Caki2 (cell line): Measurements from ENCODE around the gene UBE2E2. TPM values are rescaled to one million over a fixed set of nuclear protein-coding genes. Genes with fewer than 3 reads are reported as not detected.

Source experiments
- DNase-seq: peaks from one replicate; pipeline ENCODE4 v3.0.0-alpha.2; 2015; ENCODE audit warnings: low read depth
- in situ Hi-C: cut with HindIII; loops from 2 replicates; pipeline ENCODE4 v1.10.0; 2016; ENCODE audit warnings: low sequenced_read_pairs, low pct_unique_long_range_greater_than_20kb, mixed read lengths
- total RNA-seq: library from RNA; depleted of rRNA; stranded (reverse); fragments of >200 nt; shearing (Covaris generic); gene quantifications from 2 replicates; pipeline ENCODE4 v1.2.3, GENCODE V29; 2014; ENCODE audit warnings: low replicate concordance

UBE2E2 gene
- total RNA-seq, 1 experiment from 2014 or later, result 37.9 TPM

DNA sequence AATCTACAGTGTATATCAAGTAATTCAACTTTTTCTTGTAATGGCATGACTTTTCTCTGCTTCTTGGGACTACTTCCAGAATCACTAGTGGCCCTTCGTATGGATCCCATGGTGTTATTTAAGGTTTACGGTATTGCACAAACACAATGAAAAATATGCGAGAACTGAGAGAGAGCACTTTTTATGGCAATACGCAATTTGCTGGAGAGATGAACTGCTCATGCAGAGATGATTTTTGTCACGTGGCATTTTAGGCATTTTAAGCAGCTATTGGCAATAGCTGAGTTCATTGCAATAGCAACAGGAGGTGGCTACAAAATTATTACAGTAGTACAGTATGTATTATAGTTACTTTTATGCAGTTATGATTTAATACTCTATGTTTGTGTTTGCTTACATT is 294.0 kb downstream of the UBE2E2 start:
- in situ Hi-C loops, result no loop called here
- DNase-seq, result no peak

DNA sequence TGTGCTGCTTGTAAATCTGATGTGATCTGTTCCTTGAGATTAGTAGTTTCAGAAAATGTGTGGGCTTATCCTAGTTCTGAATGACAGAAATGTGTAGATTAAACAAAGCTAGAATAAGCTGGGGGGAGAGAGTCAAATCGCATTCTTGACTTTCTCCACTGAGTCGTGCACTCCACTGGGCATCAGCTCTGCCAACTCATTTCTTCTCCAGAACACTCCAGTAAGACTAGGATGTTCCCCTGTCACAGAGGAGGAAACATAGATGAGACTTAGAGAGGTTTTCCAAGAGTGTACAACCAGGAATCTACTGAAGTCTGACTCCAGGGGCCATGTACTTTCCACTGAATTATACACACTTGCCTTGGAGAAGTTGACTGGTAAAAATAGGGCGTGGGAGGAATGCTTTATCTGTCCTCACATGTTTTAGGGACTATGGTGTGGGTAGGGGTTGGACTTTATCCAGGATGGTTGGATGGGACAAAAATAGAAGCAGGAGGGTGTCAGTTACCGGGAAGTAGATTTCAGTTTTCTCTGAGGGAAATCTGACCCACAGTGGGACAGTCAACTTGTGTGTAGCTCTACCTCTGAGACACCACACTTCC is 298.2 kb downstream of the UBE2E2 start:
- no peak for DNase-seq
- in situ Hi-C loops, result no loop called here

GRCh38 chr3:23508464-23508863 is 305.3 kb downstream of the UBE2E2 start:
- DNase-seq, result no peak
- in situ Hi-C loops, result no loop called here

- no peak for DNase-seq
- in situ Hi-C loops, result no loop called here
These were observed 315.3 kb downstream of the UBE2E2 start for GRCh38 chr3:23518441-23518840.

DNA sequence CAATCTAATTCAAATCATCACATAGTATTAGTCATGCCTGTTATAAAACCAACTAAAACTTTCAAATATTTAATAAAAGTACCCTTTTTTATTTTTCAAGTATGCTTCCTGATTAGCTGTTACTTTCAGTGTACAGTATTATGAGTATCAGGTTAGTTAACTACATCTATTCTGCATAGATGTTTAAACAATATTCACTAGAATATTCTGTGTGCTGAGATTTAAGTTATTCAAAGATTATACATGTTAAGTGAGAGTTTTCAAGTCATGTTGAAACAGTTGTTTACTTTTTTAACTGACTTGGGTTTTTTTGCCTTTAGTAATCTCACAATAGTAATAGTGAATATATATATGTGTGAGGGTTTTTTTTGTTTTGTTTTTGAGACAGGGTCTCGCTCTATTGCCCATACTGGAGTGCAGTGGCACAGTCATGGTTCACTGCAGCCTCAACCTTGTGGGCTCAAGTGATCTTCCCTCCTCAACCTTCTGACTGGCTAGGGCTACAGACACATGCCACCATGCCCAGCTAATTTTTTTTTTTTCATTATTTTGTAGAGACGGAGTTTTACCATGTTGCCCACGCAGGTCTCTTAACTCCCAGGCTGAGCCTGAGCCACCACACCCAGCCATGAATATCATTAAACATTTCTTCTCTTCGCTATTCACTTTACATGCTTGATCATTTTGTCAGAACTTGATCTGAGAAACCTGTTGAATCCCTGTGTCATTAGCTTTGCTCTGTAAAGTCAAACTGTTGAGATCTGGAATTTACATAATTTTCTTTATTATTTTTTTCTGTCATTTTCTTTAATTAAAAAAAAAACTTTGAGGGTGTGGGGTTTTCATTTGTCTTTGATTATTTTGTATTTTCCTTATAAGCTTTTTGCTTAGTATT is 316.4 kb downstream of the UBE2E2 start:
- DNase-seq, result peak; percentile 37
- in situ Hi-C loops, result no loop called here

- DNase-seq, result no peak
- in situ Hi-C loops, result no loop called here
These were observed 324.2 kb downstream of the UBE2E2 start for GRCh38 chr3:23527326-23527725.

DNA sequence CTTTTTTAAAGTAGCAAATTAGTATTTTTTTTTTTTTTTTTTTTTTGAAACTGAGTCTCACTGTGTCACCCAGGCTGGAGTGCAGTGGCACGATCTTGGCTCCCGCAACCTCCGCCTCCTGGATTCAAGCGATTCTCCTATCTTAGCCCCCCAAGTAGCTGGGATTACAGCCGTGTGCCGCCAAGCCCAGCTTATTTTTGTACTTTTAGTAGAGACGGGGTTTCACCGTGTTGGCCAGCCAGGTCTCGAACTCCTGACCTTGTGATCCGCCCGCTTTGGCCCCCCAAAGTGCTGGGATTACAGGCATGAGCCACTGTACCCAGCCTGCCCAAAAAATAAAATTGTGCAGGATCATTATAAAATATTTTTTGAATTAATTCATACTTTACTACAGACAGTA is 330.5 kb downstream of the UBE2E2 start:
- DNase-seq, result no peak
- in situ Hi-C loops, result no loop called here

- in situ Hi-C loops, result no loop called here
- no peak for DNase-seq
These were observed 330.9 kb downstream of the UBE2E2 start for GRCh38 chr3:23533996-23534395.

DNA sequence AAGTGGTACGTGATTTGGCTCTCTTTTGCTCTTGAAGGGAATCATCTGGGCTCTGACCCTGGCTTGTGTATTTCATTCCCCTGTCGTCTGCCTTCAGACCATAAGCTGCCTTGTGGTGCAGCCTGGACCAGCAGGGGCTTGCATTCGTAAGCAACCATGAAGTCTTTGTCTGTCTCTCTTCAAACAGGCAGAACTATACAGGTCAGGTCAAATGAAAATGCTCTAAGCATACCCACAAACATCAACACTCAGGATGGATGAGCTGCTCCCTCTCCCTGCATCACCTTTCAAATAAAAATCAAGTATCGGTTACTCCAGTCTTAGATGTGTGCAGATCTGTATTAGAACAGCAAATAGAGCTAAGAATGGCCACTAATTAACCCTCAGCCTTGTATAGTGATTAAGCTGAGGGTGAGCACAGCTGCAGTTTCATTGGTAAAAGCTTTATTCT is 334.0 kb downstream of the UBE2E2 start:
- in situ Hi-C loops, result no loop called here
- DNase-seq, result no peak

- in situ Hi-C loops, result no loop called here
- no peak for DNase-seq
These were observed 336.1 kb downstream of the UBE2E2 start for GRCh38 chr3:23539185-23539584.

DNA sequence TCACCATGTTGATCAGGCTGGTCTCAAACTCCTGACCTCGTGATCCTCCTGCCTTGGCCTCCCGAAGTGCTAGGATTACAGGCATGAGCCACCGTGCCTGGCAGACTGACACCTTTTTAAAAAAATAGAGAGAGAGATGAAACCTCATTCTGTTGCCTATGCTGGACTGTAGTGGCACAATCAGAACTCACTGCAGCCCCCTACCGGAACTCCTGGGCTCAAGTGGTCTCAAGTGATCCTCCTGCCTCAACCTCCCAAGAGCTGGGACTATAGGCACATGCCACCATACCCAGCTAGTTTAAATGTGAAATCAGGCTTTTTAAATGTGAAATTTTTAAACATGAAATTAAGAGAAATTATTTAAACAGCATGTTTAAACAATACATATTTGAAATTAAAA is 337.5 kb downstream of the UBE2E2 start:
- no peak for DNase-seq
- in situ Hi-C loops, result no loop called here

DNA sequence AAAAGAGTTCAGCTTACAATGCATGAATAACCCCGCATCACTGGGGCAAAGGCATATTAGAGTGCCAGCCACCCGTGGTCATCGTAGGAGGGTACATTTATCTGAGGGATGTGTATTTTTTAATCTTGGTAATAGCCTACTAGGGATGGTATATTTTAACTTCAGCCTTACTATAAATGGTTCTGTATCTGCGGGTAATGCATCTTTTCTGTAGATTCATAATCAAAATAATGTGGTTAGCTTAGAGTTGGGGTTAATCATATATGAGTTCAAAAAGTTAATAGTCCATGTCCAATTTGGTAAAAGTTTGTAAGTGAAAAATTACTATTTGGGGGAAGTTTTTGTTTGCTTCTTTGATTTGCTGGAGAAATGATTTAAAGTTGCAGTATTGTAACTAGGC is 339.0 kb downstream of the UBE2E2 start:
- DNase-seq, result no peak

GRCh38 chr3:23546181-23546580 is 343.1 kb downstream of the UBE2E2 start:
- in situ Hi-C loops, result no loop called here
- DNase-seq, result no peak

More for the DNA sequence above, 339.0 kb downstream of the UBE2E2 start:
- in situ Hi-C loops, result no loop called here

DNA sequence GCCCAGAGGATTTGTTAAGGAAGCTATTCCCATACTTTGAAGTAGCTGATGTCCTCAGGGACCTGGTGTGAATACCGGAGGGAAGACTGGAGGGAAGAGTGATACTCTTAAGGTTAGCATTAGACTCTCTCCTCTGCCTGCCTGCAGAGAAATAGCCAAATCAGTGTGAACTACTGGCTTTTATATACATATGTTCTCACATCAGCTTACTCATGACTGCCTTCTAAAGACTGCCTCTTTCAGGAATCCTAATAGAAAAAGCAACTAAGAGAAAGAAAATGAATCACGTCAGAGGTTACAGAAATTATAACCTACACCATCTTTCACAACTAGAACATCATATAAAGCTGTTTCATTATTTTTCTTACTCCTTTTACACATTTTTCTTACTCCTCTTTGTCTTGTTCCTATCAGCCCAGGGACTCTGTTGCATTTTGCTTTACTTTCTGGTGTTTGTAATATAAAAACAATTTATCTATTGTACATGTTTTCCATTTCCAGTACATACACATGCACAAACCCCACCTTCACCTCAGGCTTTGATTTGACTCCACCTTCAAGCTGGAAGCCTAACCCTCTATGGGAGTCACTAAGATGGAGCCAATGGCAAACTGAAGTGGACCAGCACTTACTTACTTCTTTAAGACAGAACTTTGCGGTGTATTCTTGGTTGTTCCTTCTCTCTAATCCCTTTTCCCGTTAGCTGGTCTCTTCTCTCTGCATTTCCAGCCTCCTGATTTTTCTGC is 345.0 kb downstream of the UBE2E2 start:
- in situ Hi-C loops, result no loop called here
- DNase-seq, result no peak

DNA sequence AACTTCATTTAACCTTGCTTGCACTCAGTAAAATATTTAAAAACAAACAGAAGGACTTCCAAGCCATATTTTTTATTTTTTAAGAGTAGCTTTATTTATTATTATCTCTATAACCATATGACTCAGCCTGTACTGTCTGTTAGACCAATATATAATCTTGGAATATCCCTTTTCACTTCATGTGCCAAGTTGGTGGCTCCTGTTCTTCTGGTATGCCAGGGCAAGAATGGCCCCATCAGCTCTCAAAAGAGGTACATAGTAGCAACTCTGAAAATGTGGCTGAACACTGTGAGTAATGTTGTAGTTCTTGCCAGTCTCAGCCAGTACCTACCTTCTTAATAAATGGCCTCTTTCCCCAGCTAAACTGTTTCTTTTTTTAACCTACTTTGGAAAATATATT is 345.6 kb downstream of the UBE2E2 start:
- in situ Hi-C loops, result no loop called here
- DNase-seq, result no peak

DNA sequence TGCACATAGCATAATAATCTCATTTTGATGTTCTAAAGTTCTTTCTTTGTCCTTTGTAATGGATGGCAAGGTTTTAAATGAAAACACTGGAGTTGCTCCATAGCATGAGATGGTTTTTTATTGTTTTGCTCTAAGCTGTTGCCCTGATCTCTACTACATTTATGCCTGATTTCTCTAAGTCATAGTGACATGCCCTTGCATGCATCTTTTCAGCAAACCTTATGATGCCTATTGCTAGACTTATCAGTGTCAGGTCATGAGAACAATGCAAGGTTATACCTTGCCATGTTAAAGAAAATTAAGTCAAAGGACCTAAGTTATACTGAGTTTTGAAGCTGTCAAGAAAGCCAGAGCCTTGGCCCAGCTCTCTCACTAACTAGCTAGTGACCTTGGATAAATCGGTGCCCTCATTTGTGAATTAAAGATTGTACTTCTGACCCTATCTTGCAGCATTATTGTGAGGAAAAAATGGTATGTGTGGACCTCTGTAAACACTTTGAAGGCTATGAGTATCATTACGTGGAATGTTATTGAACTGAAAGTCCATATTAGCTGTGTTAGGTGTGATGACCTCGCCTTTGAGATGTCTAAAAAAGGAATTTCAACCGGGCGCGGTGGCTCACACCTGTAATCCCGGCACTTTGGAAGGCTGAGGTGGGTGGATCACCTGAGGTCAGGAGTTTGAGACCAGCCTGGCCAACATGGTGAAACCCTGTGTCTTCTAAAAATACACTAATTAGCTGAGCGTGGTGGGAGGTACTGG is 346.2 kb downstream of the UBE2E2 start:
- in situ Hi-C loops, result no loop called here
- DNase-seq, result no peak

DNA sequence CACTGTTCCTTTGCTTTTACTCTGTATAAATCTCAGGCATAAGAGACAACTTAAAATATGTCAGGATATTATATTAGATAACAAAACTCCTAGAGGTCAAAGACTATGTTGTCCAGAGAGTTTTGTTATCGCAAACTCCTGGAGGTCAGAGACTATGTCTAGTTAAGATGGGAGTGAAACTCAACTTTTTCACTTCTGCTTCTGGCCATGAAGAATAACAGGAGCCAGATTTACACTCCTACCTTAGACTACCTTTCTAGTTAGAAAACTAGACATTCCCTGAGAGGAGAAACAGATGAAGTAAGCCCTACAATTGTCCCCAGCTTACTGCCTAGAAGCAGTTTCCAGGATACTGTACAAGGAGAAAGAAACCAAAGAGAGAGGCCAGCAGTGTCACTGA is 347.3 kb downstream of the UBE2E2 start:
- in situ Hi-C loops, result no loop called here
- no peak for DNase-seq

DNA sequence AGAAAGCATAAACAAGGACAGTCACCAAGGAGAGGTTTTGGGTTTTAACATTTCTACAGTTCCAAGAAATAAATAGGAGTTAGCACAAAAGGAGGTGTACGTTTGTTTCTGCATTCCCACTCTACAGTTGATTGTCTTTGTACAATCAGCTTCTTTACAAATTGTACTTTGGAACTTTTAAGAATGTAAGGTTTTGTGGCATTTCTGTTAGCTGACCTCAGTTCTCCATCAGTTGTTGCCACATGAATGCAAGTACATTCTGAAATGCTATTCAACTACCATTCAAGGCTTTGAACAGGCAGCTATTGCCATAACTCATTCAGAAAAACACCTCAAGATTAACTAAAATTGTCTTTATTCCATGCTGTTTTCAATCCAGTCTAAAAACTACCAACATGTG is 349.4 kb downstream of the UBE2E2 start:
- DNase-seq, result no peak
- in situ Hi-C loops, result no loop called here
